Measurements from ENCODE around the gene ANKRD42.

DNA sequence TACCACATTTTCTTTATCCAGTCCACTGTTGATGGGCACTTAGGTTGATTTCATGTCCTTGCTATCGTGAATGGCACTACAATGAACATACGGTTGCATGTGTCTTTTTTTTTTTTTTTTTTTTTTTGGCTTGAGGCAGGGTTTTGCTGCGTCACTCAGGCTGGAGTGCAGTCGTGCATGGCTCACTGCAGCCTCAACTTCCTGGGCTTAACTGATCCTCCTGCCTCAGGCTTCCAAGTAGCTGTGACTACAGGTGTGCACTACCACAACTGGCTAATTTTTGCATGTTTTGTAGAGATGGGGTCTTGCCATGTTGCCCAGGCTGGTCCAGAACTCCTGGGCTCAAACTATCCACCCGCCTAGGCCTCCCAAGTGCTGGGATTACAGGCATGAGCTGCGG lies 94.1 kb downstream of the ANKRD42 start:
- TF ChIP-seq, protein P1, sequence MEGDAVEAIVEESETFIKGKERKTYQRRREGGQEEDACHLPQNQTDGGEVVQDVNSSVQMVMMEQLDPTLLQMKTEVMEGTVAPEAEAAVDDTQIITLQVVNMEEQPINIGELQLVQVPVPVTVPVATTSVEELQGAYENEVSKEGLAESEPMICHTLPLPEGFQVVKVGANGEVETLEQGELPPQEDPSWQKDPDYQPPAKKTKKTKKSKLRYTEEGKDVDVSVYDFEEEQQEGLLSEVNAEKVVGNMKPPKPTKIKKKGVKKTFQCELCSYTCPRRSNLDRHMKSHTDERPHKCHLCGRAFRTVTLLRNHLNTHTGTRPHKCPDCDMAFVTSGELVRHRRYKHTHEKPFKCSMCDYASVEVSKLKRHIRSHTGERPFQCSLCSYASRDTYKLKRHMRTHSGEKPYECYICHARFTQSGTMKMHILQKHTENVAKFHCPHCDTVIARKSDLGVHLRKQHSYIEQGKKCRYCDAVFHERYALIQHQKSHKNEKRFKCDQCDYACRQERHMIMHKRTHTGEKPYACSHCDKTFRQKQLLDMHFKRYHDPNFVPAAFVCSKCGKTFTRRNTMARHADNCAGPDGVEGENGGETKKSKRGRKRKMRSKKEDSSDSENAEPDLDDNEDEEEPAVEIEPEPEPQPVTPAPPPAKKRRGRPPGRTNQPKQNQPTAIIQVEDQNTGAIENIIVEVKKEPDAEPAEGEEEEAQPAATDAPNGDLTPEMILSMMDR (IDR thresholded peaks at IDR 0.05): no peak
- TF ChIP-seq POLR2A (IDR thresholded peaks at IDR 0.05): no peak

All from thyroid gland (tissue), 4 donors.